HG03097 (cell line): Measurements from ENCODE around the gene FMN1.

Experiments
- ATAC-seq: cut with Tn5 transposase; IDR thresholded peaks from one replicate; pipeline ENCODE4 v1.9.1; 2021; ENCODE audit not compliant: unreplicated experiment, low FRiP score

The FMN1 gene

GRCh38 chr15:33194704-33195670 lies at the start of gene FMN1:
Gene FMN1 (minus strand): TSS chr15:33194714. CDS start chr15:33154914, 39,800 bp downstream.
- ATAC-seq, result peak; percentile 85

GRCh38 chr15:33243869-33244268 lies 49.4 kb upstream of the FMN1 start:
- ATAC-seq, result no peak

GRCh38 chr15:33243393-33243792 lies 48.9 kb upstream of the FMN1 start:
- no peak for ATAC-seq

GRCh38 chr15:33242669-33243191 lies 48.2 kb upstream of the FMN1 start:
- no peak for ATAC-seq

- no peak for ATAC-seq
Measured at GRCh38 chr15:33242165-33242564, 47.7 kb upstream of the FMN1 start.

GRCh38 chr15:33236841-33237509 lies 42.5 kb upstream of the FMN1 start:
- no peak for ATAC-seq

GRCh38 chr15:33234020-33234461 lies 39.5 kb upstream of the FMN1 start:
- no peak for ATAC-seq

- peak; percentile 95 for ATAC-seq
Measured at GRCh38 chr15:33226559-33227181, 32.2 kb upstream of the FMN1 start.

- ATAC-seq, result no peak
Measured at GRCh38 chr15:33218071-33218491, 23.6 kb upstream of the FMN1 start.

GRCh38 chr15:33215941-33216872 lies 21.7 kb upstream of the FMN1 start:
- ATAC-seq, result no peak

- no peak for ATAC-seq
Measured at GRCh38 chr15:33211176-33211808, 16.8 kb upstream of the FMN1 start.

GRCh38 chr15:33209575-33210481 lies 15.3 kb upstream of the FMN1 start:
- ATAC-seq, result no peak

GRCh38 chr15:33207646-33208045 lies 13.1 kb upstream of the FMN1 start:
- ATAC-seq, result no peak

- no peak for ATAC-seq
Measured at GRCh38 chr15:33206366-33206765, 11.9 kb upstream of the FMN1 start.

GRCh38 chr15:33204926-33205325 lies 10.4 kb upstream of the FMN1 start:
- no peak for ATAC-seq

GRCh38 chr15:33204087-33204486 lies 9.6 kb upstream of the FMN1 start:
- ATAC-seq, result no peak

GRCh38 chr15:33201491-33202231 lies 7.1 kb upstream of the FMN1 start:
- peak; percentile 85 for ATAC-seq

- no peak for ATAC-seq
Measured at GRCh38 chr15:33200903-33201302, 6.4 kb upstream of the FMN1 start.
